ENCODE results near the gene C1QL4.
A peak's percentile ranks its signal among the peaks of the same experiment; 100 is the strongest.

C1QL4 gene

DNA sequence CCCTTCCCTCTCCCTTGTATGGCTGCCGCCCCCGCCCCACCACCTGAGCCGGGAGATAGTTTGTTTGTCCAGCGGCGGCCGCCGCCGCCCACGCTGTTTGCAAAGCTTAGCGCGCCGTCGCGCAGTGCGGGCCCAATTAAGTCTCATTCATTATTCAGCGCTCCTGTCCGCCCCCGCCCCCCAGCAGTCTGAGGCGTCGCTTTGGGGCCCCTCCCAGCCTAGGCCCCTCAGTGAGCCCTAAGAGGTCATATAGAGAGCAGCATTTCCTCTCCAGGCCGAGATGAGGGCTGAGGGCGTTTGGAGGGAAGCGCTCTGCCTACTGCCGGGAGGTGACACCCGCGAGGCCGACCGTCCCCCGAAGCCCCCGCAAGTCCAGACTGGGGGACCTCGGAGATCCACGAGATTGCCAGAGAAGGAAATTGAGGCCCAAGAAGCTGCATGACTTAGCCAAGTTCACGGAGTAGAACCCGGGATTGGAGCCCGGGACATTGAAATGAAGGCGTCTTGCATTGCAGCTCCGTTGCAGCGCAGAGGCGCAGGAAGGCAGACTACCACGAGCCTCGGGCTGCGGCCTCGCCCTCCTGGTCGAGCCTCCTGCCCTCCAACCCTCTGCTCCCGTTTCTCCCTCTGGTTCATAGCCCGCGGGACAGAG lies 9.8 kb upstream of the C1QL4 start, which contains the start of gene DNAJC22:
Gene DNAJC22, plus strand, starts transcription at position 230 of the 652 bp plus-strand sequence. CDS start 1,985 bp downstream, outside the sequence.
- Histone ChIP-seq H3K4me1 (ENCODE audit: control insufficient read depth, insufficient read depth, low read length) (peaks cover 22% of the 10 kb centered on the region), H3K36me3 (ENCODE audit: control insufficient read depth, insufficient read depth, low read length) (no peaks in the 10 kb centered on the region), H3K4me3 (ENCODE audit: low read depth, low read length) (peak within 1 kb of the TSS; percentile 63), H3K9ac (ENCODE audit: low read length) (no peak within 1 kb of the TSS), H3K9me3 (ENCODE audit: control insufficient read depth, insufficient read depth, low read depth, low read length) (no peaks in the 10 kb centered on the region), H3K27ac (ENCODE audit: low read depth, low read length) (no peak within 1 kb of the TSS), H3K27me3 (ENCODE audit: control insufficient read depth, insufficient read depth, low read length) (peaks cover 80% of the 10 kb centered on the region)

DNA sequence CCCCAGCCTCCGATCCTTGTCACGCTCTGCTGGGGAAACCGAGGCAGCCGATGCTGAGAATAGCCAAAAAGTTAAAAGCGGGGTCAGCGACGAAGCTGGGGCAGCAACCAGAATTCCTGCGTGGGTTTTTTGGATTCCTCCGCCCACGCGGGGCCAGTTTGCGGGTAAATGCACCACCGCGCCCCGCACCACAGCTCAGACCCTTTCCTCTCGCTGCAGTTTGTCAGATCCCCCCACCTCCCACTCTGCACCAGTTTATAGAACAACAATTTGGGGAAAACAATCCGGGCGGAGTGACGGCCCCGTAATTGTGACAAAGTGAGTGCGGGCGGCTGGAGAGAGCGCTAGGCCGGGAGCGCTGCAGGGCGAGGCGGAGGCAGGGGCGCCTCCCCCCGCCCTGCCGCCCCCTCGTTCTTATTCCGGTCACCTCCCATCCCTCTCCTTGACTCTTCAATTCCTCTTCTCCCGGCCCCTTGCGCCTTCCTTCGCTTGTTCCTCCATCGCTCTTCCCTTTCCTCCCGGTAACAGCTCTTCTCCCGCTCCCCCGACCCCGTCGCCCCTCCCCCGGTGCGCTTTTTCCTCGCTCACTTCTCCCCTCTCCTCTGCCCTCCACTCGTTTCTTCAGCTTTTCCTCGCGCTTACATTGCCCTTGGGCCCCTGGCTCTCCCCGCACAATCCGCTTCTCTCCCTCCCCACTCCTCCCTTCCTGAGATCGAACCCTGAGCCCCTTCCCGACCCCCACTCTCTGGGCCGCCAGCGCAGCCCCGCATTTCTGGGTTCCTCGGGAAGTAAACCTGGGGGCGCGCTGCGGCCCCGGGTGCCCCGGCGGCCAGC lies 9.1 kb upstream of the C1QL4 start:
- H3K9me3 ChIP-seq (ENCODE audit: control insufficient read depth, insufficient read depth, low read depth, low read length) = no peaks in the 10 kb centered on the region
- peaks cover 29% of the 10 kb centered on the region for H3K4me1 ChIP-seq (ENCODE audit: control insufficient read depth, insufficient read depth, low read length)
- no peak overlapping the region for H3K27ac ChIP-seq (ENCODE audit: low read depth, low read length)
- H3K27me3 ChIP-seq (ENCODE audit: control insufficient read depth, insufficient read depth, low read length) = peaks cover 87% of the 10 kb centered on the region
- H3K9ac ChIP-seq (ENCODE audit: low read length) = no peak overlapping the region
- H3K4me3 ChIP-seq (ENCODE audit: low read depth, low read length) = peak overlapping the region; percentile 63
- no peaks in the 10 kb centered on the region for H3K36me3 ChIP-seq (ENCODE audit: control insufficient read depth, insufficient read depth, low read length)

DNA sequence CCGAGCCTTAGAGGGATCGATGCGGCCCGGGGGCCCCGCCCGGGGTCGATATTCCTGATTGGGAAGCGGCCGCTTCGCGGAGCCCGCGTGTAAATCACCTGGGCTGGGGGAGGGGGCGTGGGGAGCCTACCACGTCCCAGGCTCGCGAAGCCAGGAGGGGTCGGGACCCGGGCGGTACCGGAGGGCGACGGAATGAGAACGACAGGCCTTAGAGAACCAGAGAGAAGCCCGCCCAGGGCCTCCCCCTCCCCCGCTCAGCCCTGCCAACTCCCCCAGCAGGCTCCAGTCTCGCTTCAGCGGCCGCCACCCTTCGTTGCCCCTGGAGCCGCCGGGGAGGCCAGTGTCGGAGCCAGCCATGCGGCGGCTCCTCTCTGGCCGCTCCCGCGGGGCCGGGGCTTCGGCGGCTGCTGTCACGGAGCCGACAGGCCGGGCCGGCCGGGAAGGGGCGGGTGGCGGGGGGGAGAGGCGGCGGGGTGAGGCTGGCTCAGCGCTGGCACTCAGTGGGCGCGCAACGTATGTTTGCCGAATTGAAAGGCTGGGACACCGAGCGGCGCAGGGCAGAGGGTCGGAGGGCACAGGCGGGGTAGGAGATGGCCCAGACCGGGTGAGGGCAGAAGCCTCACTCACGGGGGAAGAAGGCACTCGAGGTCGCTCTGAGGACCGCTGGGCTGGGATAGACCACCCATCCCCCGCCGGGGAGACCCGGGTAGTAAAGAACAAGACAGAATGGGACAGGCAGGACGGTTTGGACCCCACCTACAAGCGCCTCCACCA lies 8.2 kb upstream of the C1QL4 start:
- H3K4me1 ChIP-seq (ENCODE audit: control insufficient read depth, insufficient read depth, low read length) = peaks cover 36% of the 10 kb centered on the region
- H3K9ac ChIP-seq (ENCODE audit: low read length) = no peak overlapping the region
- H3K9me3 ChIP-seq (ENCODE audit: control insufficient read depth, insufficient read depth, low read depth, low read length) = no peaks in the 10 kb centered on the region
- H3K27me3 ChIP-seq (ENCODE audit: control insufficient read depth, insufficient read depth, low read length) = peaks cover 95% of the 10 kb centered on the region
- H3K36me3 ChIP-seq (ENCODE audit: control insufficient read depth, insufficient read depth, low read length) = no peaks in the 10 kb centered on the region
- H3K27ac ChIP-seq (ENCODE audit: low read depth, low read length) = no peak overlapping the region
- H3K4me3 ChIP-seq (ENCODE audit: low read depth, low read length) = peak overlapping the region; percentile 63

DNA sequence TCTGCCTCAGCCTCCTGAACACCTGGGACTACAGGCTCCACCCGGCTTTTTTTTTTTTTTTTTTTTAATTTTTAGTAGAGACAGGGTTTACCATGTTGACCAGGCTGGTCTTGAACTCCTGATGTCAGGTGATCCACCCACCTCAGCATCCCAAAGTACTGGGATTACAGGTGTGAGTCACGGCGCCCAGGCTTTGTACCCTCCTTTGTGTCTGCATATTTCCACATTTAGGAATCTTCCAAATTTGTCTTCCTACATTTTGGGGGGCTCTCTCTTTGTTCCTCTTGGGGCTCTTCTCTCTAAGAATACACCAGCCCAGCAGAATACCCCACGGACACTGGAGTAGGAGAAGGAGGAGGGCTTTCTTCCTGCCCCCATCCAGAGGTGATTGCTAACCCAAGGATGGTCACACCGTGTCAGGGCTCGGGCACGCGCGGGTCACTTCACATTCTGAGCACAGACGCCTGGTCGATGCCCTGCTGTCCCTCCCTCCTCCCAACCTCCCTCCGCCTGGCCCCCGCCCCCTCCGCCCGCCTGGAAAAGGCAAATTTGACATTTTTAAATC lies 7.6 kb upstream of the C1QL4 start:
- H3K4me1 ChIP-seq (ENCODE audit: control insufficient read depth, insufficient read depth, low read length) = peaks cover 38% of the 10 kb centered on the region
- no peaks in the 10 kb centered on the region for H3K9me3 ChIP-seq (ENCODE audit: control insufficient read depth, insufficient read depth, low read depth, low read length)
- no peak overlapping the region for H3K27ac ChIP-seq (ENCODE audit: low read depth, low read length)
- peaks cover 98% of the 10 kb centered on the region for H3K27me3 ChIP-seq (ENCODE audit: control insufficient read depth, insufficient read depth, low read length)
- H3K4me3 ChIP-seq (ENCODE audit: low read depth, low read length) = peak overlapping the region; percentile 63
- H3K36me3 ChIP-seq (ENCODE audit: control insufficient read depth, insufficient read depth, low read length) = no peaks in the 10 kb centered on the region
- no peak overlapping the region for H3K9ac ChIP-seq (ENCODE audit: low read length)

- peaks cover 98% of the 10 kb centered on the region for H3K27me3 ChIP-seq (ENCODE audit: control insufficient read depth, insufficient read depth, low read length)
- no peak overlapping the region for H3K27ac ChIP-seq (ENCODE audit: low read depth, low read length)
- peak overlapping the region; percentile 78 for H3K4me3 ChIP-seq (ENCODE audit: low read depth, low read length)
- H3K9me3 ChIP-seq (ENCODE audit: control insufficient read depth, insufficient read depth, low read depth, low read length) = no peaks in the 10 kb centered on the region
- peaks cover 51% of the 10 kb centered on the region for H3K4me1 ChIP-seq (ENCODE audit: control insufficient read depth, insufficient read depth, low read length)
- H3K36me3 ChIP-seq (ENCODE audit: control insufficient read depth, insufficient read depth, low read length) = no peaks in the 10 kb centered on the region
- H3K9ac ChIP-seq (ENCODE audit: low read length) = no peak overlapping the region
Measured at GRCh38 chr12:49342914-49343731, 6.1 kb upstream of the C1QL4 start.

DNA sequence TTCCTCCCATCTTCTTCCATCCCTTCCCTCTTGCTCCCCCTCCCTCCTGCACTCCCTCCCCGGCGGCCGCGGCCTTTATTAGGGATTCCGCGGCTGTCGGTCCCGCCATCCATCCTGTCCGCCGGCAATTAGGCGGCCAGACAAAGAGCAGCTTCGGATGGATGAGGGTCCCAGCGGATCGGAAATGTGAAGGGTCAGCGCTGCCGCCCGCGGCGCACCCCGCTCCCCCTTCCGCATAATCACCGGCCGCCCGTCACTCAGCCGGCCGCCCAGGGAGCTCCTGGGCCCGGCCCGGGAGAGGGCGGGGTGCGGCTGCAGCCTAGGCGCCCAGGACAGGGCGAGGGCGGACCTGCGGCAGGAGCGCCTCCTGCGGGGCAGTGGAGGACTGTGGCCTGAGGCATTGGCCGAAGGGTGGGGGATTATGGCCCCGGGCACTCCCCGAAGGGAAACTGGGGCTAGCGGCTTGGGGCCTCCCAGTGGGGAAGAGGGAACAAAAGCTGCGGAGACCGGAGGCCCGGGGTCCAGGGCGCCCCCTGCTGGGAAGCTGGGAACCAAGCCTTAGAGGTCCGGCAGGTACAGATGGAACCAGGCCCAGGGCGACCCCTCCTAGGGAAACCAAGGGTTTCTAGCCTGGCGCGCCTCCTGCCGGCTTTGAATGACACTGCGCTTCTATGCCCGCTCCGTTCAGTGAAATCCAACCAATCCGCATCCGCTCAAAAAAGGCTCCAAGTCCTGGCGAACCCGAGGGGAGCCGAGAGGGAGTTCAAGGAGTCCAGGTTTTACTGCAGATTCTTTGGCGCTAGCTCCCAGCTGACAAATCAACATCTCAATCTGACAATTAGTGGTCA lies 5.3 kb upstream of the C1QL4 start:
- peak overlapping the region; percentile 78 for H3K4me3 ChIP-seq (ENCODE audit: low read depth, low read length)

GRCh38 chr12:49341777-49342065 lies 4.7 kb upstream of the C1QL4 start:
- Histone ChIP-seq H3K27me3 (ENCODE audit: control insufficient read depth, insufficient read depth, low read length) (peaks cover 98% of the 10 kb centered on the region), H3K9me3 (ENCODE audit: control insufficient read depth, insufficient read depth, low read depth, low read length) (no peaks in the 10 kb centered on the region), H3K27ac (ENCODE audit: low read depth, low read length) (no peak overlapping the region), H3K4me1 (ENCODE audit: control insufficient read depth, insufficient read depth, low read length) (peaks cover 50% of the 10 kb centered on the region), H3K4me3 (ENCODE audit: low read depth, low read length) (peak overlapping the region; percentile 78), H3K9ac (ENCODE audit: low read length) (no peak overlapping the region), H3K36me3 (ENCODE audit: control insufficient read depth, insufficient read depth, low read length) (no peaks in the 10 kb centered on the region)

More for the DNA sequence above, 5.3 kb upstream of the C1QL4 start:
- peaks cover 98% of the 10 kb centered on the region for H3K27me3 ChIP-seq (ENCODE audit: control insufficient read depth, insufficient read depth, low read length)
- no peak overlapping the region for H3K27ac ChIP-seq (ENCODE audit: low read depth, low read length)
- H3K36me3 ChIP-seq (ENCODE audit: control insufficient read depth, insufficient read depth, low read length) = no peaks in the 10 kb centered on the region
- no peaks in the 10 kb centered on the region for H3K9me3 ChIP-seq (ENCODE audit: control insufficient read depth, insufficient read depth, low read depth, low read length)
- H3K4me1 ChIP-seq (ENCODE audit: control insufficient read depth, insufficient read depth, low read length) = peaks cover 54% of the 10 kb centered on the region
- H3K9ac ChIP-seq (ENCODE audit: low read length) = no peak overlapping the region

DNA sequence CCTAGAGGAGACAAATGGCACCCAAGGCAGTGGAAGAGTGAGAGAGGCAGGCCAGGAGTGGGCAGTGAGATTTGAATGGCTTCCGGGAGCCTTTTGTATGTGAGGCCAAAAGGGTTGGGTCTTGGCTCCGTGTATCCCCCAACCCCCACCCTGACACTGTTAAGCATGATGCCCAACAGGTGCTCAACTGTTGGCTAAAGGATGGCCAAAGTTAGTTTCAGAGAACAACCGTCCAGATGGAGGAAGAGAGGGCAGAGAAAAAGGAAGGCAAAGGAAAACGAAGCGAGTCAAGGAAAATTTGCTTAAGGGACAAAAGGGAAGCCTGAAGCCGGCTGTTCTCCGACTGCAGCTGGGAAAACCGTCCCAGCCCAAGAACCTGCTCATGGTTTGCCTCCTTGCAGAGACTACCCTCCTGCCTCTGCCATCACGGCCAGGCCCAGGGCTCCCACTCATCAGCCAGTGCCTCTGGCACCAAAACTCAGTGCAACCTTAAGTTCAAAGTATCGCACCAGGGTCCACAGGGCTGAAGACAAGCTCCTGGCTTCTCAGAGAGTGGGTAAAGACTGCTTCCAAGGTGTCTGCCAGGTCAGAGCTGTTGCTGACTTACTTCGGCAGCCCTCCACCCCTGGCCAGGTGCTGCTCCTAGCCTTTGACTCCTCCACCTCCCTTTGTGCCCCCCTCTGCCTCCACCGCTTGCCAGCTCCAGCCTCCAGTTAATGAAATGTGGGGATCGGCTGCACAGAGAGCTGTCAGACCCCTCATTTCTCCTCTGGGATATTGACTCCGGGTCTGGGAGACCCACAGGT lies 4.2 kb upstream of the C1QL4 start:
- peaks cover 50% of the 10 kb centered on the region for H3K4me1 ChIP-seq (ENCODE audit: control insufficient read depth, insufficient read depth, low read length)
- H3K9ac ChIP-seq (ENCODE audit: low read length) = no peak overlapping the region
- H3K27me3 ChIP-seq (ENCODE audit: control insufficient read depth, insufficient read depth, low read length) = peaks cover 98% of the 10 kb centered on the region
- no peaks in the 10 kb centered on the region for H3K36me3 ChIP-seq (ENCODE audit: control insufficient read depth, insufficient read depth, low read length)
- H3K9me3 ChIP-seq (ENCODE audit: control insufficient read depth, insufficient read depth, low read depth, low read length) = no peaks in the 10 kb centered on the region
- H3K4me3 ChIP-seq (ENCODE audit: low read depth, low read length) = peak overlapping the region; percentile 78
- no peak overlapping the region for H3K27ac ChIP-seq (ENCODE audit: low read depth, low read length)

- H3K4me1 ChIP-seq (ENCODE audit: control insufficient read depth, insufficient read depth, low read length) = peaks cover 45% of the 10 kb centered on the region
- H3K27me3 ChIP-seq (ENCODE audit: control insufficient read depth, insufficient read depth, low read length) = peaks cover 98% of the 10 kb centered on the region
- H3K9ac ChIP-seq (ENCODE audit: low read length) = no peak overlapping the region
- H3K36me3 ChIP-seq (ENCODE audit: control insufficient read depth, insufficient read depth, low read length) = no peaks in the 10 kb centered on the region
- no peak overlapping the region for H3K4me3 ChIP-seq (ENCODE audit: low read depth, low read length)
- H3K9me3 ChIP-seq (ENCODE audit: control insufficient read depth, insufficient read depth, low read depth, low read length) = no peaks in the 10 kb centered on the region
- H3K27ac ChIP-seq (ENCODE audit: low read depth, low read length) = no peak overlapping the region
Measured at GRCh38 chr12:49340095-49340870, 3.3 kb upstream of the C1QL4 start.

Measured in HUES6 (cell line).